Measurements from ENCODE around the gene RARG. TPM values are rescaled to one million over a fixed set of nuclear protein-coding genes. Genes with fewer than 3 reads are reported as not detected.
"Not testable (repeated sequence)": the region's sequence is repeated elsewhere in the genome, so short reads cannot be mapped to it uniquely, and the experiment has no call there.

Gene RARG
- total RNA-seq, 2 donors from 2014 or later, result 11.4 to 21.5 TPM

DNA sequence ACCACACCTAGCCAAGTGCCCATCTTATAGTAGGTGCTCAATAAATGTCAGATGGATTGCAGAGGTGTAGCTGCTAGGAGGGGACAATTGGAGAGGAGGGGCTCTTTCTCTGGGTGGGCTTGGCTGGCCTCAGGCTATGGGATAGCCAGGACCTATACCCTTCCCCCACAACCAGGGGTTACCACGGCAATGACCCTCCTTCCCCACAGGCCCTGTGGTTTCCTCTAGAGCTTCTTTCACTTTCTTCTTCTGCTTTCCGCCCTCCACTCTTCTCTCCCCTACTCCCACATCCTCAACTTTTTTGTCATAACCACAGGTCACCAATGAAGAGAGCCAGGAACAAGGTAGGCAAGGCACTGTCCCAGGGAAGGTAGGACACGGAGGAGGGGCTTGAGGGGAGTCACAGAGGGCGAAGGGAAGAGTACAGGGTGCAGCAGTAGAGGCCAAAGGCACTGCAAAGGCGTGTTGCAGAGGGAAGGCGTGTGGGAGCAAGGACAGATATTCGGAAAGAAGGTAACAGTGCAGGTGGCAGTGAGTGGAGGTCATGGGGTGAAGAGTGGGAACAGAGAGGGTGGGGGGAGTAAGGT lies 23.0 kb downstream of the RARG start:
- H3K4me3 ChIP-seq, result no peak overlapping the region
- H3K27ac ChIP-seq, result no peak overlapping the region
- no peaks in the 10 kb centered on the region for H3K9me3 ChIP-seq
- peaks cover 4% of the 10 kb centered on the region for H3K4me1 ChIP-seq
- no peaks in the 10 kb centered on the region for H3K36me3 ChIP-seq
- no peak for DNase-seq
- intact Hi-C loops (cut with DNase I), result no loop called here
- H3K27me3 ChIP-seq, result no peaks in the 10 kb centered on the region
- TF ChIP-seq, protein P1, sequence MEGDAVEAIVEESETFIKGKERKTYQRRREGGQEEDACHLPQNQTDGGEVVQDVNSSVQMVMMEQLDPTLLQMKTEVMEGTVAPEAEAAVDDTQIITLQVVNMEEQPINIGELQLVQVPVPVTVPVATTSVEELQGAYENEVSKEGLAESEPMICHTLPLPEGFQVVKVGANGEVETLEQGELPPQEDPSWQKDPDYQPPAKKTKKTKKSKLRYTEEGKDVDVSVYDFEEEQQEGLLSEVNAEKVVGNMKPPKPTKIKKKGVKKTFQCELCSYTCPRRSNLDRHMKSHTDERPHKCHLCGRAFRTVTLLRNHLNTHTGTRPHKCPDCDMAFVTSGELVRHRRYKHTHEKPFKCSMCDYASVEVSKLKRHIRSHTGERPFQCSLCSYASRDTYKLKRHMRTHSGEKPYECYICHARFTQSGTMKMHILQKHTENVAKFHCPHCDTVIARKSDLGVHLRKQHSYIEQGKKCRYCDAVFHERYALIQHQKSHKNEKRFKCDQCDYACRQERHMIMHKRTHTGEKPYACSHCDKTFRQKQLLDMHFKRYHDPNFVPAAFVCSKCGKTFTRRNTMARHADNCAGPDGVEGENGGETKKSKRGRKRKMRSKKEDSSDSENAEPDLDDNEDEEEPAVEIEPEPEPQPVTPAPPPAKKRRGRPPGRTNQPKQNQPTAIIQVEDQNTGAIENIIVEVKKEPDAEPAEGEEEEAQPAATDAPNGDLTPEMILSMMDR (IDR thresholded peaks at IDR 0.05), result no peak
- H3K9ac ChIP-seq (ENCODE audit: low read depth in 2 of 2, low read length in 2 of 2), result peak overlapping the region; percentile 13 to 43

DNA sequence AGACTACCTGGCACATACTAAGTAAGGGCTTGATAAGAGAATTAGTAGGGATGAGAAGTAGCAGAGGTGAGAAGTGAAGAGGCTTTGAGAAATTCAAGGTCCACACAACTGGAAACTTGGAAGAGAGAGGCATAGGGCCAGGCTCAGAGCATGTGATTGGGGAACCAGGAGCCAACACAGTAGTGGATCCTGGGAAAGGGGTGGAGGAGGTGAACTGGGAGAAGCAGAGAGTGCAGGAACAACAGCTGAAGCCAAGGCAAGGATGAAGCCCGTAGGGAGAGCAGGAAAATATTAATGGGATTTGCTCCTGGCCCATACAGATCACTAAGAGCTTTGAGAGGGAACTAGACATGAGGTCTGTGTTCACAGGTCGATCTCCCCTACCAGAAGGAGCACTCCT lies 23.6 kb downstream of the RARG start:
- Histone ChIP-seq H3K9me3 (no peaks in the 10 kb centered on the region), H3K4me3 (no peak overlapping the region), H3K4me1 (peaks cover 4% of the 10 kb centered on the region), H3K27me3 (no peaks in the 10 kb centered on the region), H3K27ac (no peak overlapping the region), H3K9ac (ENCODE audit: low read depth in 2 of 2, low read length in 2 of 2) (peak overlapping the region in 1 of 2 donors; percentile 43), H3K36me3 (no peaks in the 10 kb centered on the region)
- no peak for DNase-seq
- TF ChIP-seq, protein P1 (IDR thresholded peaks at IDR 0.05), result no peak
- intact Hi-C loops (cut with DNase I), result no loop called here

DNA sequence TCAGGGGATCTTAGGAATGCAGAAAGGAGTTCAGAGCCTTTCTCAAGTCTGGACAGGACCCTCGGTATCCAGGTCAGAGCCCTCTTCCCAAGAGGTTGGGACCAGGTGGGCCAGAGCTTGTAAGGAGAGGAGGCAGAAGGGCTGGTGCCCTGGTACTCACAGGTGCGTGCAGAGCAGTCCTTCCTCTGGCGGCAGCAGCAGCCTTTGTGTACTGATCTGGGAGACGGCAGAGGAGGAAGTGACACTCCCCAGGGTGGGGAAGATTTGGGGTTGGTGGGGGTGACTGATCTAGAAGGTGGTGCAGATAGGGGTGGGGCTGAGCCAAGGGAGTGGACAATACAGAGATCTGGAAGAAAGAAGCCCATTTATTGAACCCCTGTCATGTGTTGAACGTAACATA lies 25.0 kb downstream of the RARG start, which contains the start of gene ITGB7:
Gene ITGB7 (minus strand): TSS at position 210 of the 400 bp plus-strand sequence. CDS start 6,808 bp downstream, outside the sequence.
- Histone ChIP-seq H3K36me3 (no peaks in the 10 kb centered on the region), H3K9ac (ENCODE audit: low read depth in 2 of 2, low read length in 2 of 2) (peak within 1 kb of the TSS; percentile 4 to 56), H3K27ac (no peak within 1 kb of the TSS), H3K27me3 (no peaks in the 10 kb centered on the region), H3K4me1 (peaks cover 4% of the 10 kb centered on the region), H3K9me3 (no peaks in the 10 kb centered on the region), H3K4me3 (peak within 1 kb of the TSS; percentile 24)
- peak; percentile 83 for DNase-seq
- TF ChIP-seq, protein P1 (IDR thresholded peaks at IDR 0.05), result no peak
- intact Hi-C loops (cut with DNase I), result no loop called here

DNA sequence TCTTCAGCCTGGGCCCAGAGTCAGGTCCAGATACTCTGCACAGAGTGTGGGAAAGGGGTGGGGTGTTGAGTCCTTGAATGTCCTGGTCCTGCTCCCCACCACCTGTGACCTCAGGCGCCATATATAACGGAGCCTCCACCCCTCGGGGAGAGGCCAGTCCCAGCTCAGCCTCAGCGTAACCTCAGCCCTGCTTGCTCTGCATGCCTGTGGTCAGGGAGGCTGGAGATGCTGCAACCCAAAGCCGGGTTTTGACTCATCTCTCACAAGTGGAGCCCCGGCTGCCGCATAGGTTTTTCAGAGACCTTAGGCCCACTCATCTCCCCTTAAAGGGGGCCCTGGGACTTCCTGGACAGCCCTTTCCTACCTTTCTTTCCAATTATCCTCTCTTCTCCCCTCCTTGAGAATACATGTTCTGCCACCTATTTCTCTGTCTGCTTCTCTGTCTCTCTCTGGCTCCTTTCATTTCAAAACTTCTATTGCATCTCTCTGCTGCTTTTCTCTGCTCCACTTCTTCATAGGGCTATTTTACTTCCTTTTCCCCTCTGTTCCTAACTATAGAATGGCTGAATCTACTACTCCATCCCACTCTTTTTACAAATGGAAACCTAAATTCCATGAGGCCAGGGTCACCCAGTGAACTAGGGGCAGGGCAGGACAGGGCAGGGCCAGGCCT lies 26.1 kb downstream of the RARG start:
- H3K36me3 ChIP-seq, result no peaks in the 10 kb centered on the region
- H3K9ac ChIP-seq (ENCODE audit: low read depth in 2 of 2, low read length in 2 of 2), result peak overlapping the region in 1 of 2 donors; percentile 19
- no peak for DNase-seq
- TF ChIP-seq, protein P1 (IDR thresholded peaks at IDR 0.05), result no peak
- H3K4me3 ChIP-seq, result no peak overlapping the region
- intact Hi-C loops (cut with DNase I), result no loop called here
- peaks cover 8% of the 10 kb centered on the region for H3K4me1 ChIP-seq
- no peak overlapping the region for H3K27ac ChIP-seq
- H3K9me3 ChIP-seq, result no peaks in the 10 kb centered on the region
- H3K27me3 ChIP-seq, result no peaks in the 10 kb centered on the region

DNA sequence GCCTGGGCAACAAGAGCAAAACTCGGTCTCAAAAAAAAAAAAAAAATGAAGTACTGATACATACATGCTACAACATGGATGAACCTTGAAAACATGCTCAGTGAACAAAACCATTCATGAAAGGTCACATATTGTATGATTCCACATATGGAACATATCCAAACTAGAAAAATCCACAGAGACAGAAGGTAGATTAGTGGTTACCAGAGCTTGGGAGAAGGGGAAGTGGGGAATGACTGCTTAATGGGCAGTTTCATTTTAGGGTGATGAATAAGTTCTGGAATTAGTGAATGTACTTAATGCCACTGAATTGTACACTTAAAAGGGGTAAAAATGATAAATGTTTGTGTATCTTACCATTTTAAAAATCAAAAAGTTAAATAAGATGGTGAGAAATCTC lies 27.7 kb downstream of the RARG start:
- H3K27ac ChIP-seq, result no peak overlapping the region
- no peak for DNase-seq
- H3K36me3 ChIP-seq, result no peaks in the 10 kb centered on the region
- no peak overlapping the region for H3K9ac ChIP-seq (ENCODE audit: low read depth in 2 of 2, low read length in 2 of 2)
- no peaks in the 10 kb centered on the region for H3K27me3 ChIP-seq
- intact Hi-C loops (cut with DNase I), result no loop called here
- H3K4me3 ChIP-seq, result no peak overlapping the region
- peaks cover 8% of the 10 kb centered on the region for H3K4me1 ChIP-seq
- TF ChIP-seq, protein P1 (IDR thresholded peaks at IDR 0.05), result no peak
- H3K9me3 ChIP-seq, result no peaks in the 10 kb centered on the region

DNA sequence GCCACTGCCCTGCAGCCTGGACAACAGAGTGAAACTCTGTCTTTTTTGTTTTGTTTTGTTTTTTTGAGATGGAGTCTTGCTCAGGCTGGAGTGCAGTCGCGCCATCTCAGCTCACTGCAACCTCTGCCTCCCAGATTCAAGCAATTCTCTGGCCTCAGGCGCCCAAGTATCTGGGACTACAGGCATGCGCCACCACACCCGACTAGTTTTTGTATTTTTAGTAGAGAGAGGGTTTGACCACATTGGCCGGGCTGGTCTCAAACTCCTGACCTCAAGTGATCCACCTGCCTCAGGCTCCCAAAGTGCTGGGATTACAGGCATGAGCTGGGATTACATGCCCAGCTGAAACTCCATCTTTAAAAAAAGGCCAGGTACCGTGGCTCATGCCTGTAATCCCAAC lies 29.7 kb downstream of the RARG start:
- DNase-seq; H3K27me3 ChIP-seq; H3K27ac ChIP-seq; H3K9me3 ChIP-seq; intact Hi-C loops (cut with DNase I); H3K9ac ChIP-seq (ENCODE audit: low read depth in 2 of 2, low read length in 2 of 2); H3K36me3 ChIP-seq; H3K4me3 ChIP-seq: not testable (repeated sequence)
- H3K4me1 ChIP-seq, result peaks cover 17% of the 10 kb centered on the region
